H9 (cell line): ENCODE data around the gene UBASH3A. TPM values are rescaled to one million over a fixed set of nuclear protein-coding genes. Genes with fewer than 3 reads are reported as not detected.

ENCODE experiments used
- DNase-seq: peaks from one replicate; pipeline ENCODE4 v3.0.0-alpha.2; 2017
- H2AFZ ChIP-seq: one replicate; pipeline ENCODE4 v1.6.1; 2013; ENCODE audit warnings: mild to moderate bottlenecking, low read length, control low read depth, moderate library complexity
- H2AK5ac ChIP-seq: 2 replicates; pipeline ENCODE4 v1.6.1; 2013; ENCODE audit warnings: low read length, control low read depth, mixed read lengths; ENCODE audit not compliant: insufficient read length
- H2BK120ac ChIP-seq: one replicate; pipeline ENCODE4 v1.6.1; 2013; ENCODE audit warnings: low read depth, mild to moderate bottlenecking, low read length, control low read depth, inconsistent platforms; ENCODE audit not compliant: poor library complexity, severe bottlenecking
- H2BK12ac ChIP-seq: 2 replicates; pipeline ENCODE4 v1.6.1; 2013; ENCODE audit warnings: low read length, control low read depth, mixed read lengths, low read depth; ENCODE audit not compliant: insufficient read length
- H2BK15ac ChIP-seq: 2 replicates; pipeline ENCODE4 v1.6.1; 2013; ENCODE audit warnings: low read depth, low read length, control low read depth
- H2BK20ac ChIP-seq: one replicate; pipeline ENCODE4 v1.6.1; 2013; ENCODE audit warnings: low read depth, mild to moderate bottlenecking, low read length, control low read depth, inconsistent platforms; ENCODE audit not compliant: poor library complexity, severe bottlenecking
- H2BK5ac ChIP-seq: 2 replicates; pipeline ENCODE4 v1.6.1; 2013; ENCODE audit warnings: low read length, control low read depth, mixed read lengths; ENCODE audit not compliant: insufficient read length
- H3K14ac ChIP-seq: 2 replicates; pipeline ENCODE4 v1.6.1; 2013; ENCODE audit warnings: low read length, control low read depth; ENCODE audit not compliant: insufficient read depth
- H3K18ac ChIP-seq: 2 replicates; pipeline ENCODE4 v1.6.1; 2013; ENCODE audit warnings: low read depth, mild to moderate bottlenecking, mixed read lengths, low read length, control low read depth; ENCODE audit not compliant: insufficient read length
- H3K23ac ChIP-seq: 2 replicates; pipeline ENCODE4 v1.6.1; 2013; ENCODE audit warnings: low read length, control low read depth, mixed read lengths, low read depth; ENCODE audit not compliant: insufficient read length
- H3K23me2 ChIP-seq: 2 replicates; pipeline ENCODE4 v1.6.1; 2013; ENCODE audit warnings: low read depth, mild to moderate bottlenecking, mixed read lengths, low read length, control low read depth; ENCODE audit not compliant: insufficient read length, poor library complexity, severe bottlenecking
- H3K27ac ChIP-seq: 2 replicates; pipeline ENCODE4 v1.5.1; 2013; ENCODE audit warnings: low read length, control low read depth, mixed read lengths, low read depth; ENCODE audit not compliant: insufficient read length
- H3K27me3 ChIP-seq: 2 replicates; pipeline ENCODE4 v1.6.1; 2013; ENCODE audit warnings: low read length, control low read depth, inconsistent platforms; ENCODE audit not compliant: insufficient read depth
- H3K4ac ChIP-seq: 2 replicates; pipeline ENCODE4 v1.6.1; 2013; ENCODE audit warnings: low read depth, mild to moderate bottlenecking, control low read depth, inconsistent platforms, low read length, moderate library complexity
- H3K4me1 ChIP-seq: 2 replicates; pipeline ENCODE4 v1.6.1; 2013; ENCODE audit warnings: low read length, control low read depth, inconsistent platforms; ENCODE audit not compliant: insufficient read depth
- H3K4me2 ChIP-seq: 2 replicates; pipeline ENCODE4 v1.6.1; 2013; ENCODE audit warnings: low read length, control low read depth, mixed read lengths; ENCODE audit not compliant: insufficient read length, insufficient read depth
- H3K56ac ChIP-seq: 2 replicates; pipeline ENCODE4 v1.6.1; 2013; ENCODE audit warnings: low read depth, mild to moderate bottlenecking, mixed read lengths, low read length, control low read depth; ENCODE audit not compliant: insufficient read length
- H3K79me1 ChIP-seq: 2 replicates; pipeline ENCODE4 v1.6.1; 2013; ENCODE audit warnings: low read depth, mild to moderate bottlenecking, moderate library complexity, low read length, control low read depth, inconsistent platforms; ENCODE audit not compliant: insufficient read depth, poor library complexity, severe bottlenecking
- H3K79me2 ChIP-seq: 2 replicates; pipeline ENCODE4 v1.6.1; 2013; ENCODE audit warnings: low read length, control low read depth, inconsistent platforms; ENCODE audit not compliant: insufficient read depth
- H3K9ac ChIP-seq: 2 replicates; pipeline ENCODE4 v1.6.1; 2013; ENCODE audit warnings: low read length, control low read depth, mixed read lengths; ENCODE audit not compliant: insufficient read length; ENCODE audit errors: extremely low read depth
- H3K9me3 ChIP-seq: one replicate; pipeline ENCODE4 v1.6.1; 2013; ENCODE audit warnings: low read depth, low read length, inconsistent platforms; ENCODE audit not compliant: control insufficient read depth
- H3T11ph ChIP-seq: one replicate; pipeline ENCODE4 v1.6.1; 2013; ENCODE audit warnings: mild to moderate bottlenecking, low read length, control low read depth, inconsistent platforms
- H4K20me1 ChIP-seq: one replicate; pipeline ENCODE4 v1.6.1; 2013; ENCODE audit not compliant: control insufficient read depth, insufficient read length, insufficient read depth
- H4K5ac ChIP-seq: 2 replicates; pipeline ENCODE4 v1.6.1; 2013; ENCODE audit warnings: low read depth, mild to moderate bottlenecking, mixed read lengths, low read length, control low read depth; ENCODE audit not compliant: insufficient read length
- H4K8ac ChIP-seq: replicated peaks from 2 replicates; pipeline ENCODE4 v1.6.1; 2013; ENCODE audit warnings: low read length, control low read depth, mixed read lengths, low read depth; ENCODE audit not compliant: insufficient read length
- H4K91ac ChIP-seq: 2 replicates; pipeline ENCODE4 v1.6.1; 2013; ENCODE audit warnings: low read depth, mild to moderate bottlenecking, moderate library complexity, mixed read lengths, low read length, control low read depth; ENCODE audit not compliant: insufficient read length
- H3K27ac Mint-ChIP-seq, 3 experiments: 2 replicates in 2 of 3; 3 replicates in 1 of 3; pipeline ENCODE4 v1.8.0; 2020 to 2021; ENCODE audit warnings: mixed read lengths in 3 of 3, mild to moderate bottlenecking in 1 of 3, moderate library complexity in 1 of 3
- H3K27me3 Mint-ChIP-seq: 2 replicates; pipeline ENCODE4 v1.8.0; 2021; ENCODE audit warnings: low read depth, mild to moderate bottlenecking, moderate library complexity, mixed read lengths
- H3K36me3 Mint-ChIP-seq, 3 experiments: 2 replicates in 2 of 3; 3 replicates in 1 of 3; pipeline ENCODE4 v1.8.0; 2020 to 2021; ENCODE audit warnings: low read depth in 3 of 3, mixed read lengths in 3 of 3; ENCODE audit not compliant: insufficient read depth in 1 of 3
- H3K4me1 Mint-ChIP-seq, 2 experiments: 2 replicates each; pipeline ENCODE4 v1.8.0; 2020; ENCODE audit warnings: mixed read lengths in 2 of 2
- H3K4me3 Mint-ChIP-seq, 2 experiments: 2 replicates in 1 of 2; 3 replicates in 1 of 2; pipeline ENCODE4 v1.8.0; 2020 to 2021; ENCODE audit warnings: mild to moderate bottlenecking in 2 of 2, mixed read lengths in 2 of 2, moderate library complexity in 1 of 2
- H3K9me3 Mint-ChIP-seq, 2 experiments: 2 replicates in 1 of 2; 3 replicates in 1 of 2; pipeline ENCODE4 v1.8.0; 2020; ENCODE audit warnings: mild to moderate bottlenecking in 2 of 2, mixed read lengths in 2 of 2, moderate library complexity in 1 of 2
- CTCF ChIP-seq: fragments of 200-600 bp; sonication (generic); conservative IDR thresholded peaks from 3 replicates; pipeline ENCODE4 v1.8.0; 2021; ENCODE audit warnings: antibody characterized with exemption, mild to moderate bottlenecking
- WGBS: extraction: QIAGEN DNeasy Blood & Tissue Kit; methylation state at CpG from one replicate; pipeline ENCODE4 v1.1.7; 2013; ENCODE audit warnings: missing lambda C conversion rate, low lambda C conversion rate, mixed read lengths; ENCODE audit not compliant: insufficient read length; ENCODE audit errors: extremely low coverage; 5-methylcytosine and 5-hydroxymethylcytosine counted together
- total RNA-seq: library from RNA; stranded (reverse); gene quantifications from 2 replicates; pipeline ENCODE4 v1.2.1, GENCODE V29; 2021

The UBASH3A gene
- total RNA-seq, 1 experiment from 2014 or later, result not detected

- no peak overlapping the region for H3K23ac ChIP-seq
- H2AFZ ChIP-seq, result no peak overlapping the region
- H3K27ac ChIP-seq, result no peak overlapping the region
- Mint-ChIP-seq H3K27ac (peak overlapping the region in 1 of 3 experiments; percentile 55; a peak in 2 of 7 replicates), H3K4me1 (peaks cover 0 to 2% of the 10 kb centered on the region in 2 experiments; a peak in 1 of 4 replicates), H3K4me3 (no peak overlapping the region), H3K36me3 (peaks cover 0 to 5% (median 4%) of the 10 kb centered on the region in 3 experiments; a peak in 5 of 7 replicates), H3K27me3 (peaks cover 5% of the 10 kb centered on the region), H3K9me3 (peaks cover 9 to 15% of the 10 kb centered on the region in 2 experiments)
- H3K9ac ChIP-seq, result no peak overlapping the region
- no peaks in the 10 kb centered on the region for H3K79me1 ChIP-seq
- H3K4me2 ChIP-seq, result no peak overlapping the region
- H3K56ac ChIP-seq, result no peak overlapping the region
- TF ChIP-seq CTCF, result no peak
- H4K20me1 ChIP-seq, result no peaks in the 10 kb centered on the region
- H3K79me2 ChIP-seq, result no peaks in the 10 kb centered on the region
- no peak overlapping the region for H3T11ph ChIP-seq
- no peak overlapping the region for H2BK20ac ChIP-seq
- H3K4ac ChIP-seq, result no peak overlapping the region
- H3K14ac ChIP-seq, result no peak overlapping the region
- no peaks in the 10 kb centered on the region; the same call in 1 of the 2 replicates for H3K4me1 ChIP-seq
- H4K91ac ChIP-seq, result no peak overlapping the region
- no peaks in the 10 kb centered on the region for H3K9me3 ChIP-seq
- no peak overlapping the region for H2BK5ac ChIP-seq
- H3K18ac ChIP-seq, result no peak overlapping the region
- no CpG with 5 or more reads among the region's 12 CpGs for WGBS
- no peak for DNase-seq
- no peak overlapping the region for H2BK120ac ChIP-seq
- H2BK12ac ChIP-seq, result no peak overlapping the region
- no peak overlapping the region for H4K8ac ChIP-seq
- H3K27me3 ChIP-seq, result no peaks in the 10 kb centered on the region
- no peaks in the 10 kb centered on the region for H3K23me2 ChIP-seq
- no peak overlapping the region for H2BK15ac ChIP-seq
- no peak overlapping the region for H4K5ac ChIP-seq
- H2AK5ac ChIP-seq, result no peak overlapping the region
Measured at GRCh38 chr21:42362198-42362597, 41.5 kb upstream of the UBASH3A start.
